ENCODE results near the gene DMBX1.

Gene DMBX1

GRCh38 chr1:46506470-46507219 is 17.0 kb downstream of the DMBX1 start:
- TF ChIP-seq CTCF (IDR thresholded peaks at IDR 0.05; ENCODE audit: borderline replicate concordance, insufficient read depth, low read depth, low read length), result no peak
- H3K4me3 ChIP-seq (ENCODE audit: low read depth, low read length), result no peak overlapping the region

GRCh38 chr1:46508757-46509156 is 19.1 kb downstream of the DMBX1 start:
- no peak for TF ChIP-seq CTCF (IDR thresholded peaks at IDR 0.05; ENCODE audit: borderline replicate concordance, insufficient read depth, low read depth, low read length)
- H3K4me3 ChIP-seq (ENCODE audit: low read depth, low read length), result no peak overlapping the region

GRCh38 chr1:46510341-46510997 is 20.8 kb downstream of the DMBX1 start:
- no peak overlapping the region for H3K4me3 ChIP-seq (ENCODE audit: low read depth, low read length)
- TF ChIP-seq CTCF (IDR thresholded peaks at IDR 0.05; ENCODE audit: borderline replicate concordance, insufficient read depth, low read depth, low read length), result no peak

GRCh38 chr1:46510998-46511365 is 21.3 kb downstream of the DMBX1 start:
- TF ChIP-seq CTCF (IDR thresholded peaks at IDR 0.05; ENCODE audit: borderline replicate concordance, insufficient read depth, low read depth, low read length), result no peak
- H3K4me3 ChIP-seq (ENCODE audit: low read depth, low read length), result no peak overlapping the region

- TF ChIP-seq CTCF (IDR thresholded peaks at IDR 0.05; ENCODE audit: borderline replicate concordance, insufficient read depth, low read depth, low read length), result no peak
- no peak overlapping the region for H3K4me3 ChIP-seq (ENCODE audit: low read depth, low read length)
Measured at GRCh38 chr1:46512135-46512791, 22.6 kb downstream of the DMBX1 start.

- no peak for TF ChIP-seq CTCF (IDR thresholded peaks at IDR 0.05; ENCODE audit: borderline replicate concordance, insufficient read depth, low read depth, low read length)
- H3K4me3 ChIP-seq (ENCODE audit: low read depth, low read length), result no peak overlapping the region
Measured at GRCh38 chr1:46512792-46513190, 23.2 kb downstream of the DMBX1 start.
